Neural cell (in vitro differentiated cells): ENCODE results near the gene MLIP. TPM values are rescaled to one million over a fixed set of nuclear protein-coding genes. Genes with fewer than 3 reads are reported as not detected.

Experiments used
- H2AFZ ChIP-seq: fragments of 200-600, 300-800 bp; sonication (generic), shearing (Covaris generic); 2 replicates; pipeline ENCODE4 v1.6.0; 2014; ENCODE audit warnings: low read depth, mild to moderate bottlenecking, antibody characterized with exemption, low read length, moderate library complexity
- H3F3A ChIP-seq: fragments of 200-600 bp; shearing (Covaris generic); 2 replicates; pipeline ENCODE4 v1.6.1; 2016; ENCODE audit warnings: mild to moderate bottlenecking, moderate library complexity, mixed read lengths, antibody characterized with exemption, low read length; ENCODE audit not compliant: insufficient read depth, poor library complexity, severe bottlenecking
- H3K27ac ChIP-seq: fragments of 200-600, 300-800 bp; sonication (generic), shearing (Covaris generic); 2 replicates; pipeline ENCODE4 v1.5.1; 2014; ENCODE audit warnings: mild to moderate bottlenecking, low read length, moderate library complexity
- H3K27me3 ChIP-seq: fragments of 300-800, 200-600 bp; sonication (generic), shearing (Covaris generic); 2 replicates; pipeline ENCODE4 v1.6.0; 2014; ENCODE audit warnings: mild to moderate bottlenecking, low read depth, low read length, moderate library complexity; ENCODE audit not compliant: insufficient read depth
- H3K36me3 ChIP-seq: fragments of 300-800, 200-600 bp; sonication (generic), shearing (Covaris generic); 2 replicates; pipeline ENCODE4 v1.5.1; 2014; ENCODE audit warnings: mild to moderate bottlenecking, antibody characterized with exemption, low read length, moderate library complexity; ENCODE audit not compliant: insufficient read depth
- H3K4me2 ChIP-seq: fragments of 300-800, 200-600 bp; sonication (generic), shearing (Covaris generic); 2 replicates; pipeline ENCODE4 v1.6.0; 2014; ENCODE audit warnings: mild to moderate bottlenecking, low read length
- H3K4me3 ChIP-seq: fragments of 300-800, 200-600 bp; sonication (generic), shearing (Covaris generic); 2 replicates; pipeline ENCODE4 v1.5.1; 2014; ENCODE audit warnings: mild to moderate bottlenecking, low read length, moderate library complexity
- H3K79me2 ChIP-seq: fragments of 200-600 bp; shearing (Covaris generic); replicated peaks from 2 replicates; pipeline ENCODE4 v1.6.0; 2014; ENCODE audit warnings: mild to moderate bottlenecking, low read length, moderate library complexity; ENCODE audit not compliant: insufficient read depth
- H3K9ac ChIP-seq: fragments of 300-800, 200-600 bp; sonication (generic), shearing (Covaris generic); 2 replicates; pipeline ENCODE4 v1.6.1; 2016; ENCODE audit warnings: mild to moderate bottlenecking, low read length, mixed read lengths
- H3K9me2 ChIP-seq: fragments of 200-600 bp; shearing (Covaris generic); 2 replicates; pipeline ENCODE4 v1.6.1; 2016; ENCODE audit warnings: mild to moderate bottlenecking, low read length, mixed read lengths; ENCODE audit not compliant: insufficient read depth
- H3K9me3 ChIP-seq: fragments of 200-600, 300-800 bp; sonication (generic), shearing (Covaris generic); 2 replicates; pipeline ENCODE4 v1.6.1; 2016; ENCODE audit warnings: mild to moderate bottlenecking, mixed run types, low read length, moderate library complexity, mixed read lengths
- H4K20me1 ChIP-seq: fragments of 200-600 bp; shearing (Covaris generic); 2 replicates; pipeline ENCODE4 v1.6.1; 2016; ENCODE audit warnings: mild to moderate bottlenecking, mixed run types; ENCODE audit not compliant: insufficient read depth
- EP300 ChIP-seq: fragments of 450-650 bp; conservative IDR thresholded peaks from 2 replicates; pipeline ENCODE4 v1.6.1; 2014; ENCODE audit warnings: antibody characterized with exemption, mild to moderate bottlenecking, moderate library complexity; ENCODE audit not compliant: poor library complexity, severe bottlenecking
- EZH2 ChIP-seq: fragments of 200-600, 300-800 bp; shearing (Covaris generic), sonication (generic); IDR thresholded peaks from 2 replicates; pipeline ENCODE4 v1.6.1; 2014; ENCODE audit warnings: antibody characterized with exemption, low read length, borderline replicate concordance, mild to moderate bottlenecking; ENCODE audit not compliant: insufficient read depth, poor library complexity, severe bottlenecking
- MXI1 ChIP-seq: fragments of 450-650 bp; conservative IDR thresholded peaks from 2 replicates; pipeline ENCODE4 v1.6.1; 2014; ENCODE audit warnings: antibody characterized with exemption, mild to moderate bottlenecking; ENCODE audit not compliant: poor library complexity, severe bottlenecking
- POLR2AphosphoS5 ChIP-seq: IDR thresholded peaks from 2 replicates; pipeline ENCODE4 v1.6.1; 2012
- RAD21 ChIP-seq: fragments of 450-650 bp; conservative IDR thresholded peaks from 2 replicates; pipeline ENCODE4 v1.6.1; 2014; ENCODE audit warnings: antibody characterized with exemption, mild to moderate bottlenecking, moderate library complexity
- SMC3 ChIP-seq: fragments of 450-650 bp; conservative IDR thresholded peaks from 2 replicates; pipeline ENCODE4 v1.6.1; 2014; ENCODE audit warnings: antibody characterized with exemption, mild to moderate bottlenecking, moderate library complexity; ENCODE audit not compliant: poor library complexity
- TAF1 ChIP-seq: IDR thresholded peaks from 2 replicates; pipeline ENCODE4 v1.6.1; 2012; ENCODE audit warnings: low read depth
- polyA plus RNA-seq: library from polyadenylated mRNA; depleted of rRNA; stranded (reverse); fragments of >200 nt; gene quantifications from 2 replicates; pipeline ENCODE4 v1.2.3, GENCODE V29; 2014
- TF ChIP-seq, protein P1 (sequence below): IDR thresholded peaks from 2 replicates; pipeline ENCODE4 v1.6.1; 2012; ENCODE audit warnings: borderline replicate concordance
- TF ChIP-seq, protein P2 (sequence below): fragments of 450-650 bp; IDR thresholded peaks from 2 replicates; pipeline ENCODE4 v1.5.1; 2014; ENCODE audit warnings: antibody characterized with exemption, mild to moderate bottlenecking, moderate library complexity; ENCODE audit not compliant: poor library complexity, severe bottlenecking

MLIP gene
- polyA plus RNA-seq, 1 donor from 2014 or later = not detected

DNA sequence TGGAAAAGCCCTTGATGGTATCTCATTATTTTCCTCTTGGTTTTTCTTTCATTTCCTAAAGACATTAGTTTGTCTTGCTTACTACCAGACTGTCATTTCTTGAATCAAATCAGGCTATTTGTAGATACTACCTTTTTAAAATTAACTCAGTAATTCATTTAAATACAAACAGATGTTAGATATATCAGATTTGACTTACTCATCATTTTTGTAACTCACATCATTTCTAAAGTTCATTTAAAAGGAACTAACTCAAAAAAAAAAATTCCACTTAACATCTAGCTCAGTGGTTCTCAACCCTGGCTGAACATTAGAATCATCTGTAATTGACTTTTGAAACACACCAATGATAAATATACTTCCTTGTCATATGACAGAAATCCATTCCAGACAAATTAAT lies 148.8 kb downstream of the MLIP start:
- no peak overlapping the region for H3K4me2 ChIP-seq
- no peak overlapping the region for H3K27ac ChIP-seq
- H3K4me3 ChIP-seq = no peak overlapping the region
- H3K9ac ChIP-seq = no peak overlapping the region
- no peaks in the 10 kb centered on the region for H3K79me2 ChIP-seq
- H2AFZ ChIP-seq = no peak overlapping the region
- H3K27me3 ChIP-seq = no peaks in the 10 kb centered on the region
- TF ChIP-seq, protein P1, sequence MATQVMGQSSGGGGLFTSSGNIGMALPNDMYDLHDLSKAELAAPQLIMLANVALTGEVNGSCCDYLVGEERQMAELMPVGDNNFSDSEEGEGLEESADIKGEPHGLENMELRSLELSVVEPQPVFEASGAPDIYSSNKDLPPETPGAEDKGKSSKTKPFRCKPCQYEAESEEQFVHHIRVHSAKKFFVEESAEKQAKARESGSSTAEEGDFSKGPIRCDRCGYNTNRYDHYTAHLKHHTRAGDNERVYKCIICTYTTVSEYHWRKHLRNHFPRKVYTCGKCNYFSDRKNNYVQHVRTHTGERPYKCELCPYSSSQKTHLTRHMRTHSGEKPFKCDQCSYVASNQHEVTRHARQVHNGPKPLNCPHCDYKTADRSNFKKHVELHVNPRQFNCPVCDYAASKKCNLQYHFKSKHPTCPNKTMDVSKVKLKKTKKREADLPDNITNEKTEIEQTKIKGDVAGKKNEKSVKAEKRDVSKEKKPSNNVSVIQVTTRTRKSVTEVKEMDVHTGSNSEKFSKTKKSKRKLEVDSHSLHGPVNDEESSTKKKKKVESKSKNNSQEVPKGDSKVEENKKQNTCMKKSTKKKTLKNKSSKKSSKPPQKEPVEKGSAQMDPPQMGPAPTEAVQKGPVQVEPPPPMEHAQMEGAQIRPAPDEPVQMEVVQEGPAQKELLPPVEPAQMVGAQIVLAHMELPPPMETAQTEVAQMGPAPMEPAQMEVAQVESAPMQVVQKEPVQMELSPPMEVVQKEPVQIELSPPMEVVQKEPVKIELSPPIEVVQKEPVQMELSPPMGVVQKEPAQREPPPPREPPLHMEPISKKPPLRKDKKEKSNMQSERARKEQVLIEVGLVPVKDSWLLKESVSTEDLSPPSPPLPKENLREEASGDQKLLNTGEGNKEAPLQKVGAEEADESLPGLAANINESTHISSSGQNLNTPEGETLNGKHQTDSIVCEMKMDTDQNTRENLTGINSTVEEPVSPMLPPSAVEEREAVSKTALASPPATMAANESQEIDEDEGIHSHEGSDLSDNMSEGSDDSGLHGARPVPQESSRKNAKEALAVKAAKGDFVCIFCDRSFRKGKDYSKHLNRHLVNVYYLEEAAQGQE = no peak
- no peak for TF ChIP-seq EP300
- TF ChIP-seq, protein P2, sequence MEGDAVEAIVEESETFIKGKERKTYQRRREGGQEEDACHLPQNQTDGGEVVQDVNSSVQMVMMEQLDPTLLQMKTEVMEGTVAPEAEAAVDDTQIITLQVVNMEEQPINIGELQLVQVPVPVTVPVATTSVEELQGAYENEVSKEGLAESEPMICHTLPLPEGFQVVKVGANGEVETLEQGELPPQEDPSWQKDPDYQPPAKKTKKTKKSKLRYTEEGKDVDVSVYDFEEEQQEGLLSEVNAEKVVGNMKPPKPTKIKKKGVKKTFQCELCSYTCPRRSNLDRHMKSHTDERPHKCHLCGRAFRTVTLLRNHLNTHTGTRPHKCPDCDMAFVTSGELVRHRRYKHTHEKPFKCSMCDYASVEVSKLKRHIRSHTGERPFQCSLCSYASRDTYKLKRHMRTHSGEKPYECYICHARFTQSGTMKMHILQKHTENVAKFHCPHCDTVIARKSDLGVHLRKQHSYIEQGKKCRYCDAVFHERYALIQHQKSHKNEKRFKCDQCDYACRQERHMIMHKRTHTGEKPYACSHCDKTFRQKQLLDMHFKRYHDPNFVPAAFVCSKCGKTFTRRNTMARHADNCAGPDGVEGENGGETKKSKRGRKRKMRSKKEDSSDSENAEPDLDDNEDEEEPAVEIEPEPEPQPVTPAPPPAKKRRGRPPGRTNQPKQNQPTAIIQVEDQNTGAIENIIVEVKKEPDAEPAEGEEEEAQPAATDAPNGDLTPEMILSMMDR = no peak
- no peak for TF ChIP-seq POLR2AphosphoS5
- no peak for TF ChIP-seq MXI1
- TF ChIP-seq RAD21 = no peak
- TF ChIP-seq EZH2 = no peak
- no peak for TF ChIP-seq TAF1
- TF ChIP-seq SMC3 = no peak
- H3K36me3 ChIP-seq = no peaks in the 10 kb centered on the region
- no peaks in the 10 kb centered on the region for H4K20me1 ChIP-seq
- no peaks in the 10 kb centered on the region for H3K9me2 ChIP-seq
- H3K9me3 ChIP-seq = no peaks in the 10 kb centered on the region
- H3F3A ChIP-seq = no peaks in the 10 kb centered on the region

DNA sequence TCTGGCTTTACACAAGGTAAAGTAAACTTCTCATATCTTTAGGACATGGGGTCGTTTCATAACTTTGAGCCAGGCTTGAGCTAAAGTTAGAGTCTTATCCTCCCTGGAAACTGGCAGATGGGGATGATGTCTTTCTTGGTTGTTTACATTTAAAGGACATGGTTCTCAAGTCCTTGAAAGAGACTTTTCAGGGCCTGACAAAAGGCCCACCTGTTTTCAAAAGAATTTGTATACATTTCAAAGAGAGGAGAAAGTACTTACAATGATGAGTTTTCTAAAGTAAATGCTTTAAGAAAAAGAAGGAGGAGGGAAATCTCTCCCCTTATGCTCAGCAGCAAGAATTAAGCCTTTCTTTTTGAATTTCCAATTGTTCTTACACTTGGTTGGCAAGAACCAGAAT lies 151.3 kb downstream of the MLIP start:
- Histone ChIP-seq H3K79me2 (no peaks in the 10 kb centered on the region), H3K4me3 (no peak overlapping the region), H3K9me3 (no peaks in the 10 kb centered on the region), H4K20me1 (no peaks in the 10 kb centered on the region), H3K4me2 (no peak overlapping the region), H3K9ac (no peak overlapping the region), H3K27me3 (no peaks in the 10 kb centered on the region), H3K27ac (no peak overlapping the region), H3F3A (no peaks in the 10 kb centered on the region), H3K9me2 (no peaks in the 10 kb centered on the region), H3K36me3 (no peaks in the 10 kb centered on the region), H2AFZ (no peak overlapping the region)
- no peak for TF ChIP-seq EP300
- no peak for TF ChIP-seq SMC3
- TF ChIP-seq, protein P2 = no peak
- TF ChIP-seq EZH2 = no peak
- no peak for TF ChIP-seq TAF1
- no peak for TF ChIP-seq MXI1
- no peak for TF ChIP-seq RAD21
- TF ChIP-seq, protein P1 = no peak
- TF ChIP-seq POLR2AphosphoS5 = no peak
